Retinal pigment epithelial cell (primary cell): ENCODE results near the gene MILR1.

ENCODE experiments used
- DNase-seq: peaks from one replicate; pipeline ENCODE4 v3.0.0-alpha.2; 2010; ENCODE audit warnings: low read depth
- H3K4me3 ChIP-seq: 2 replicates; pipeline ENCODE4 v1.5.1; 2011; ENCODE audit warnings: mild to moderate bottlenecking, low read length, control low read depth, moderate library complexity
- CTCF ChIP-seq: conservative IDR thresholded peaks from 2 replicates; pipeline ENCODE4 v1.5.1; 2011; ENCODE audit warnings: low read depth, low read length, control low read depth, inconsistent platforms

Gene MILR1

GRCh38 chr17:64508683-64509082 lies 59.8 kb downstream of the MILR1 start:
- peak overlapping the region; percentile 60 for H3K4me3 ChIP-seq
- no peak for DNase-seq
- no peak for TF ChIP-seq CTCF

DNA sequence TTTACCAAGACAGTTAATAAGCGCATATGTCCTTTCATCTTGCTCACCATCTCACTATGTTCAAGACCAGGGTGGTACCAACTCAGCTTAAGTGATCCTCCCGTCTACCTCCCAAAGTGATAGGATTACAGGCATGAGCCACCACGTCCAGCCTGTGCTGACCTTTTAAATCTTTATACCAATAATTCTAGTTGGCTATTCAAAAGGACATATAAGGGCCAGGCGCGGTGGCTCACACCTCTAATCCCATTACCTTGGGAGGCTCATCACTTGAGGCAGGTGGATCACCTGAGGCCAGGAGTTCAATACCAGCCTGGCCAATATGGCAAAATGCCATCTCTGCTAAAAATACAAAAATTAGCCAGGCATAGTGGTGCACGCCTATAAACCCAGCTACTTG lies 60.3 kb downstream of the MILR1 start:
- TF ChIP-seq CTCF = no peak

DNA sequence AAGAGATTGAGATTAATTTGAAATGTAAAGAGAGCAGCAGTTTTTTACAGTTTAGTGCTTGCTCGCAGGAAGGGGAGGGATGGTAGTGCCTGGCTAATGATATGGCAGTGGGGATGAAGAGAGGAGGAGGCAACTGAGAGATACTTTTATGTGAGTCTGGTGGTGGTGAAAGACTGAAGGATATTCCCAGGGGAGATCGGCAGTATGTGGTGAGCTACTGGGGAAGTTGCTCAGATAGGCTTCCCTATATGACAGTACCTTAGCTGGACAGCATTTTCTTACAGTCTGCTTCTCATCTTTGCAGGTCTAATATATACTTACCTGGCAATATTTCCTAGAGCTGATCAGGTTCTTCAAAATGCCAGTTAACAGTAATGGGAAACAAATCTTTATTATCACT lies 66.5 kb downstream of the MILR1 start:
- TF ChIP-seq CTCF = no peak
- no peak overlapping the region for H3K4me3 ChIP-seq
- no peak for DNase-seq

More for the DNA sequence above, 60.3 kb downstream of the MILR1 start:
- H3K4me3 ChIP-seq = no peak overlapping the region
- DNase-seq = no peak

DNA sequence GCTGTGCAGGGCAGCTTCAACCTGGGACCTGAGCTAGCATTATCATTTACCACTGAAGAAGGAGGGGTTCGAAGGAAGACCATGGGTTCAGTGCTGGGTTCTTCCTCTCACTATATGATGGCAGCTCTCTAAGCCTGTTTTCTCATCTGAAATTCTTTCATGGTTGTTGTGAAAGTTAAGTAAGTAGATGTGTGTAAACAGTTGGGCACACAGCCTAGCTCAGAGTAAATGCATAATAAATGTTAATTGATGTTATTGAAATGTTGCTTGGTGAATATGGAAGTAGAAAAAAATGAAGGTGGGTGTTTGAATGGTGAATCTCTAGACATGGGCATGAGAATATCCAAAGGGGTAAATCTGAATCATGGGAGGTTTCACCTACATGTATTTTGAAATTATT lies 66.9 kb downstream of the MILR1 start:
- TF ChIP-seq CTCF = no peak
- no peak for DNase-seq
- no peak overlapping the region for H3K4me3 ChIP-seq
